Measurements from ENCODE around the gene EXOC6.

Gene EXOC6

DNA sequence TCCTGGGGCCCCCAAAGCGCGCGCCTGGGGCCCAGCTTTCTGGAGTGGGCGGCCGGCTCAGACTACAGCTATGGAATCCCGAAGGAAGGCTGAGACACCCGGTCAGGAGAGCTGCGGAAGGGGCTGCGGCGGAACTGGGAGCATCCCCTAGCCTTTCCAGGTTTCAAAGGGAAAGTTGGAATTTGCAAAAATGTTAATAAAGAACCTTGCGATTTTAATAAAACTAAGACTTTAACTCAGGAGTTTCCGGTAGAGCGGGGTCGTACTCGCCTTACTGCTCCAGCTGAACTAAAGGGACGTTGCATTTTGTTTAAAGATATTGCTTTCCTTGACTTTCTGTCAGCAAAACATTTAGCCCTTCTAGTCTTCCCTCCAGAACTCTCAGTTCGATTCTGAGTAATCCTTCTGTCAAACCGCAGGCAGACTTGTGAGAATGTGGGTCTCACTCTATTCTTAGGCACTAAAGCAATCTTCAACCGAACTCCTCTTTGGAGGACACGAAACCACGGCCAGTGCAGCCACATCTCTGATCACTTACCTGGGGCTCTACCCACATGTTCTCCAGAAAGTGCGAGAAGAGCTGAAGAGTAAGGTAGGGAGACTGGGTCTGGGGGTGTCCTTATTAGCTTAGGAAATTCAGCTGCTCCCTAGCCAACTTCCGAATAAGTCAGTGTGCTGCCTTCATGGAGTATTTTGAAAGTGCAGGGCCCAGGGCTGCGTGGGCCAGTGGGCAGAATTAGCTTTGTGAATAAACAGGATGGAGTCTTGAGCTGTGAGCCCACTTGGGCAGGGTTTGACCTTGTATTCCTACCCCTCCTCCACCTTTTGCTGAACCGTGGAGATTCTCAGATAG, 227.3 kb downstream of the EXOC6 start:
- Histone ChIP-seq H3K36me3 (ENCODE audit: control insufficient read depth, insufficient read depth, low read length) (no peaks in the 10 kb centered on the region), H3K4me3 (replicated peaks; ENCODE audit: low read depth, low read length) (no peak overlapping the region), H3K27me3 (replicated peaks; ENCODE audit: control insufficient read depth, insufficient read depth, low read length) (peaks cover 13% of the 10 kb centered on the region)
- DNase-seq (ENCODE audit: extremely low read depth, insufficient read length), result no peak
- TF ChIP-seq, protein P1, sequence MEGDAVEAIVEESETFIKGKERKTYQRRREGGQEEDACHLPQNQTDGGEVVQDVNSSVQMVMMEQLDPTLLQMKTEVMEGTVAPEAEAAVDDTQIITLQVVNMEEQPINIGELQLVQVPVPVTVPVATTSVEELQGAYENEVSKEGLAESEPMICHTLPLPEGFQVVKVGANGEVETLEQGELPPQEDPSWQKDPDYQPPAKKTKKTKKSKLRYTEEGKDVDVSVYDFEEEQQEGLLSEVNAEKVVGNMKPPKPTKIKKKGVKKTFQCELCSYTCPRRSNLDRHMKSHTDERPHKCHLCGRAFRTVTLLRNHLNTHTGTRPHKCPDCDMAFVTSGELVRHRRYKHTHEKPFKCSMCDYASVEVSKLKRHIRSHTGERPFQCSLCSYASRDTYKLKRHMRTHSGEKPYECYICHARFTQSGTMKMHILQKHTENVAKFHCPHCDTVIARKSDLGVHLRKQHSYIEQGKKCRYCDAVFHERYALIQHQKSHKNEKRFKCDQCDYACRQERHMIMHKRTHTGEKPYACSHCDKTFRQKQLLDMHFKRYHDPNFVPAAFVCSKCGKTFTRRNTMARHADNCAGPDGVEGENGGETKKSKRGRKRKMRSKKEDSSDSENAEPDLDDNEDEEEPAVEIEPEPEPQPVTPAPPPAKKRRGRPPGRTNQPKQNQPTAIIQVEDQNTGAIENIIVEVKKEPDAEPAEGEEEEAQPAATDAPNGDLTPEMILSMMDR (IDR thresholded peaks at IDR 0.05; ENCODE audit: insufficient read depth, low read length, poor library complexity, severe bottlenecking), result no peak

GRCh38 chr10:93076871-93077270, 228.6 kb downstream of the EXOC6 start:
- H3K4me3 ChIP-seq (replicated peaks; ENCODE audit: low read depth, low read length), result no peak overlapping the region
- H3K36me3 ChIP-seq (ENCODE audit: control insufficient read depth, insufficient read depth, low read length), result no peaks in the 10 kb centered on the region
- DNase-seq (ENCODE audit: extremely low read depth, insufficient read length), result no peak
- TF ChIP-seq, protein P1 (IDR thresholded peaks at IDR 0.05; ENCODE audit: insufficient read depth, low read length, poor library complexity, severe bottlenecking), result no peak
- H3K27me3 ChIP-seq (replicated peaks; ENCODE audit: control insufficient read depth, insufficient read depth, low read length), result peaks cover 13% of the 10 kb centered on the region

GRCh38 chr10:93077860-93078337, 229.6 kb downstream of the EXOC6 start:
- H3K27me3 ChIP-seq (replicated peaks; ENCODE audit: control insufficient read depth, insufficient read depth, low read length), result peaks cover 8% of the 10 kb centered on the region; the same call in 1 of the 2 replicates
- TF ChIP-seq, protein P1 (IDR thresholded peaks at IDR 0.05; ENCODE audit: insufficient read depth, low read length, poor library complexity, severe bottlenecking), result no peak
- H3K4me3 ChIP-seq (replicated peaks; ENCODE audit: low read depth, low read length), result no peak overlapping the region
- H3K36me3 ChIP-seq (ENCODE audit: control insufficient read depth, insufficient read depth, low read length), result no peaks in the 10 kb centered on the region
- DNase-seq (ENCODE audit: extremely low read depth, insufficient read length), result no peak

- H3K36me3 ChIP-seq (ENCODE audit: control insufficient read depth, insufficient read depth, low read length), result no peaks in the 10 kb centered on the region
- TF ChIP-seq, protein P1 (IDR thresholded peaks at IDR 0.05; ENCODE audit: insufficient read depth, low read length, poor library complexity, severe bottlenecking), result no peak
- no peak overlapping the region for H3K4me3 ChIP-seq (replicated peaks; ENCODE audit: low read depth, low read length)
- peaks cover 2% of the 10 kb centered on the region; the same call in 1 of the 2 replicates for H3K27me3 ChIP-seq (replicated peaks; ENCODE audit: control insufficient read depth, insufficient read depth, low read length)
- DNase-seq (ENCODE audit: extremely low read depth, insufficient read length), result no peak
Measured at GRCh38 chr10:93079663-93080349, 231.5 kb downstream of the EXOC6 start.

DNA sequence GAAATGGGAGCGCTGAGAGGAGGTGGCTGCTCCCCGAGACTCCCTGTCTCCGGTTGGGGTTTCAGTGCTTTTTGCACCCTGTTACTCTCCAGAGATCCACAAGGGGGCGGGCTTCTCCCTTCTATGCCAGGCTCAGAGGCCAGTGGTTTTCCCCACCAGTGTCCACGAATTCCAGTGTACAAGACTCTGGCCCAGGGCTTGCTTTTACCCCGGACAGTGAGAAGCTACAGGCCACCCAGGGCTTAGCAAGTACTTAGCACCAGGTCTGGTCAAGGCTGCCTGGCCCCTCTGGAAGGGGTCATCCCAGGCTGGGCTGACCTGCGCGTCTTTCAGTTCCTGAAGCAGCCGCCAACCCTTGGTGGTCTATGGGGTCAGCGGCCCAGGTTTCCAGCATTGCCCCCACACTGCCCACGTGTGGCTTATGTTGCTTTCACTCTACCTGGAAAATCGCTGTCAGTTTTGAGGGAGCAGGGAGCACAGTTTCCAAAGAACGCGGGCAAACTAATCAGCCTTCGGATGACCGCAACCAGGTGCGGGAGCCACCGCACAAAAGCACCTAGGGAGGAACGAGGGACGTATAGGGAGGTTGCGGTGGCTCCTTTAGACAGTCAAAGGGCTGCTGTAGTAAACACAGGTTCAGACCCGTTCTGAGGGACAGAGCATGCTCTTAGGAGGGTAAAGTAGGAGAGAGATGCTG, 232.2 kb downstream of the EXOC6 start:
- Histone ChIP-seq H3K4me3 (replicated peaks; ENCODE audit: low read depth, low read length) (no peak overlapping the region), H3K36me3 (ENCODE audit: control insufficient read depth, insufficient read depth, low read length) (no peaks in the 10 kb centered on the region), H3K27me3 (replicated peaks; ENCODE audit: control insufficient read depth, insufficient read depth, low read length) (peaks cover 2% of the 10 kb centered on the region; the same call in 1 of the 2 replicates)
- TF ChIP-seq, protein P1 (IDR thresholded peaks at IDR 0.05; ENCODE audit: insufficient read depth, low read length, poor library complexity, severe bottlenecking), result peak; percentile 82
- DNase-seq (ENCODE audit: extremely low read depth, insufficient read length), result no peak

All from GM06990 (cell line).